Esophagus muscularis mucosa (tissue), 4 donors: ENCODE data around the gene ZNF543. TPM values are rescaled to one million over a fixed set of nuclear protein-coding genes. Genes with fewer than 3 reads are reported as not detected.

Experiments
- DNase-seq: peaks from one replicate; pipeline ENCODE4 v3.0.0-alpha.2; 2017; ENCODE audit errors: extremely low spot score
- H3K27ac ChIP-seq, 4 donors: fragments of 200-600 bp; sonication (generic); replicated peaks in 1 of 4; 1 replicate in 3 of 4; 2 replicates in 1 of 4; pipeline ENCODE4 v1.5.1; 2016 to 2019; ENCODE audit warnings: mild to moderate bottlenecking in 1 of 4
- H3K27me3 ChIP-seq, 4 donors: fragments of 200-600 bp; sonication (generic); one replicate each; pipeline versions ENCODE4 v1.5.1 to v1.6.0; 2016 to 2019
- H3K36me3 ChIP-seq, 4 donors: fragments of 200-600 bp; sonication (generic); one replicate each; pipeline ENCODE4 v1.5.1; 2016 to 2019
- H3K4me1 ChIP-seq, 4 donors: fragments of 200-600 bp; sonication (generic); one replicate each; pipeline ENCODE4 v1.5.1; 2016 to 2019
- H3K4me3 ChIP-seq, 4 donors: fragments of 200-600 bp; sonication (generic); 1 replicate in 2 of 4; 2 replicates in 2 of 4; pipeline ENCODE4 v1.5.1; 2016 to 2019; ENCODE audit warnings: mild to moderate bottlenecking in 4 of 4, moderate library complexity in 1 of 4
- H3K9me3 ChIP-seq, 4 donors: fragments of 200-600 bp; sonication (generic); 1 replicate in 3 of 4; 2 replicates in 1 of 4; pipeline ENCODE4 v1.5.1; 2016 to 2019
- EP300 ChIP-seq: sonication (generic); formaldehyde crosslinking; IDR thresholded peaks from one replicate; pipeline ENCODE4 v1.6.1; 2017; ENCODE audit warnings: antibody characterized with exemption
- POLR2A ChIP-seq: fragments of 450-650 bp; IDR thresholded peaks from one replicate; pipeline ENCODE4 v1.6.1; 2017; ENCODE audit warnings: antibody characterized with exemption, moderate library complexity, mild to moderate bottlenecking, low read depth
- POLR2AphosphoS5 ChIP-seq, 2 donors: sonication (generic); formaldehyde crosslinking; IDR thresholded peaks; one replicate each; pipeline ENCODE4 v1.6.1; 2017; ENCODE audit warnings: antibody characterized with exemption in 2 of 2
- WGBS: methylation state at CpG from one replicate; pipeline ENCODE4 v1.1.5; 2018; 5-methylcytosine and 5-hydroxymethylcytosine counted together
- intact Hi-C: fragments of 100-400 bp; cut with DNase I; formaldehyde crosslinking; loops from one replicate; pipeline ENCODE4 v1.15.1; 2023
- total RNA-seq, 4 donors: library from RNA; depleted of rRNA; stranded (reverse); fragments of >200 nt; gene quantifications; one replicate each; pipeline versions ENCODE4 v1.1.0 to v1.2.1, GENCODE V29; 2016
- TF ChIP-seq, protein P1 (sequence below), 3 experiments: fragments of 200-600 bp in 2 of 3; fragments of 450-650 bp in 1 of 3; sonication (generic) in 2 of 3; IDR thresholded peaks; one replicate each; pipeline ENCODE4 v1.5.1; 2017 to 2019; ENCODE audit warnings: antibody characterized with exemption in 3 of 3, mild to moderate bottlenecking in 2 of 3, moderate library complexity in 1 of 3

ZNF543 gene
- total RNA-seq, 4 donors from 2014 or later = 6.6 to 9.1 (median 8.3) TPM

DNA sequence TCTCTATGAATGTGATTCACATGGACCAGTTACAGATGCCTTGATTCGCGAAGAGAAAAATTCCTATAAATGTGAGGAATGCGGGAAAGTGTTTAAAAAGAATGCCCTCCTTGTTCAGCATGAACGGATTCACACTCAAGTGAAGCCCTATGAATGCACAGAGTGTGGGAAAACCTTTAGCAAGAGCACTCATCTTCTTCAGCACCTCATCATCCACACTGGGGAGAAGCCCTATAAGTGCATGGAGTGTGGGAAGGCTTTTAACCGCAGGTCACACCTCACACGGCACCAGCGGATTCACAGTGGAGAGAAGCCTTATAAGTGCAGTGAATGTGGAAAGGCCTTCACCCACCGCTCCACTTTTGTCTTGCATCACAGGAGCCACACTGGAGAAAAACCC, 7.7 kb downstream of the ZNF543 start:
- Histone ChIP-seq H3K27ac (no peak overlapping the region), H3K36me3 (peaks cover 61 to 85% (median 69%) of the 10 kb centered on the region in 4 donors), H3K4me1 (no peaks in the 10 kb centered on the region), H3K4me3 (no peak overlapping the region), H3K27me3 (no peaks in the 10 kb centered on the region), H3K9me3 (peaks cover 0 to 75% (median 30%) of the 10 kb centered on the region in 4 donors)
- TF ChIP-seq EP300 = no peak
- no peak for TF ChIP-seq POLR2A
- TF ChIP-seq, protein P1, sequence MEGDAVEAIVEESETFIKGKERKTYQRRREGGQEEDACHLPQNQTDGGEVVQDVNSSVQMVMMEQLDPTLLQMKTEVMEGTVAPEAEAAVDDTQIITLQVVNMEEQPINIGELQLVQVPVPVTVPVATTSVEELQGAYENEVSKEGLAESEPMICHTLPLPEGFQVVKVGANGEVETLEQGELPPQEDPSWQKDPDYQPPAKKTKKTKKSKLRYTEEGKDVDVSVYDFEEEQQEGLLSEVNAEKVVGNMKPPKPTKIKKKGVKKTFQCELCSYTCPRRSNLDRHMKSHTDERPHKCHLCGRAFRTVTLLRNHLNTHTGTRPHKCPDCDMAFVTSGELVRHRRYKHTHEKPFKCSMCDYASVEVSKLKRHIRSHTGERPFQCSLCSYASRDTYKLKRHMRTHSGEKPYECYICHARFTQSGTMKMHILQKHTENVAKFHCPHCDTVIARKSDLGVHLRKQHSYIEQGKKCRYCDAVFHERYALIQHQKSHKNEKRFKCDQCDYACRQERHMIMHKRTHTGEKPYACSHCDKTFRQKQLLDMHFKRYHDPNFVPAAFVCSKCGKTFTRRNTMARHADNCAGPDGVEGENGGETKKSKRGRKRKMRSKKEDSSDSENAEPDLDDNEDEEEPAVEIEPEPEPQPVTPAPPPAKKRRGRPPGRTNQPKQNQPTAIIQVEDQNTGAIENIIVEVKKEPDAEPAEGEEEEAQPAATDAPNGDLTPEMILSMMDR (IDR thresholded peaks at IDR 0.05) = no peak
- TF ChIP-seq POLR2AphosphoS5 (IDR thresholded peaks at IDR 0.05) = no peak
- 91% methylated on average over 8 of the region's 8 CpGs for WGBS
- no peak for DNase-seq
- intact Hi-C loops = no loop called here

DNA sequence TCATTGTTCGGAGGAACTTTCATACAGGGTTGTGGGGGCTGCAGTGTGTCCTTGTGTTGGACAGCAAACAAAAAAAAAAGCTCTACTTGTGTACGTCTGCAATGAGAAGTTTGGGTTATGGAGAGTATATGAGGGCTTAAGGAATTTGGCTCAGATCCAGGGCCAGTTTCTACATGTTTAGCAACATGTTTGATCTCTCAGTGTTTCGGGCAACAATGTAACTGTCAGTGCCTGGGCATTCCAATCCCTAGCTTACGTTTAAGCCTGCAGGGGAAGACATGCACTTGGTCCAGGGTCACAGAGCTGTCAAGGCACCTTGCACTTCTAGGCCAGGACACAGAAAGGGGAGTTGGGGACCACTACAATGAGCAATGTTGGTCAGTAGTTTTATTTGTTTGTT, 13.9 kb downstream of the ZNF543 start:
- intact Hi-C loops = no loop called here
- peaks cover 0 to 15% (median 2%) of the 10 kb centered on the region in 4 donors for H3K9me3 ChIP-seq
- 86% methylated on average over 4 of the region's 4 CpGs for WGBS
- no peak overlapping the region for H3K27ac ChIP-seq
- peaks cover 5 to 12% (median 7%) of the 10 kb centered on the region in 4 donors for H3K4me1 ChIP-seq
- no peak for DNase-seq
- H3K36me3 ChIP-seq = peaks cover 4 to 24% (median 9%) of the 10 kb centered on the region in 4 donors
- no peaks in the 10 kb centered on the region for H3K27me3 ChIP-seq
- TF ChIP-seq POLR2A (no peak), EP300 (no peak), POLR2AphosphoS5 (IDR thresholded peaks at IDR 0.05) (no peak)
- TF ChIP-seq, protein P1 (IDR thresholded peaks at IDR 0.05) = no peak
- no peak overlapping the region for H3K4me3 ChIP-seq

DNA sequence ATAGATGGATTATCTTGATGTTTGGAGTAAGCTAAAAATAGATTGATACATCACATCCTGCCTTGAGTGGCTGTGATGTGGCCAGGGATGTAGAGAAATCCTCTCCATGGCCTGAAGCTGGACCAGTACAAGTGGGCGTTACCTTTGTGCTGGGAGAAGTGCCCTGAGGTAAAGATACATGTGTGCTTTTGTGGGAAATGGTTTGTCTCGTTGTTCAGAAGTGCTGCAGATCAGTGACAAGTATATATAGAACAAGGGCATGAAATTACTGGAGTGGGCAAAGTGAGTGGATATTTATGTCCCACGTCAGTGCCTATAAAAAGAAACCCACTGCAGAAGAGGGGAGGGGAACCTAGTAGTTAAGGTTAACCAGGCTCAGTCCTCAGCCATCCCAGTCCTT, 18.6 kb downstream of the ZNF543 start:
- no peak overlapping the region for H3K4me3 ChIP-seq
- TF ChIP-seq POLR2AphosphoS5 (IDR thresholded peaks at IDR 0.05) = no peak
- no peak for TF ChIP-seq EP300
- no peak for TF ChIP-seq POLR2A
- TF ChIP-seq, protein P1 (IDR thresholded peaks at IDR 0.05) = no peak
- peaks cover 0 to 3% (median 0%) of the 10 kb centered on the region in 4 donors for H3K36me3 ChIP-seq
- H3K27ac ChIP-seq = no peak overlapping the region
- DNase-seq = no peak
- peaks cover 5 to 14% (median 12%) of the 10 kb centered on the region in 4 donors for H3K4me1 ChIP-seq
- no peaks in the 10 kb centered on the region for H3K27me3 ChIP-seq
- intact Hi-C loops = no loop called here
- no peaks in the 10 kb centered on the region for H3K9me3 ChIP-seq
- 31% methylated on average over 3 of the region's 3 CpGs for WGBS

DNA sequence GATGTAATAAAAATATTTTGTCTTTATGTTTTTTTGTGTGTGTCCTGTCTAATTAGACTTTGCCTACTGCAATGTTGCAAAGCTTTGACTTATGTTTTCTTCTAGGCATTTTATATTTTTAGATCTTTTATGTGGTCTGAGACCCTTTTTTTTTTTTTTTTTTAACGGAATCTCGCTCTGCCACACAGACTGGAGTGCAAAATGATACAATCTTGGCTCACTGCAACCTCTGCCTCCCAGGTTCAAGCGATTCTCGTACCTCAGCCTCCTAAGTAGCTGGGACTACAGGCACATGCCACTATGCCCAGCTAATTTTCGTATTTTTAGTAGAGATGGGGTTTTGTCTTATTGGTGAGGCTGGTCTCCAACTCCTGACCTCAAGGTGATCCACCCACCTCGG, 22.3 kb downstream of the ZNF543 start:
- WGBS = 77% methylated on average over 6 of the region's 6 CpGs
- Histone ChIP-seq H3K4me1 (peaks cover 5 to 14% (median 12%) of the 10 kb centered on the region in 4 donors), H3K9me3 (no peaks in the 10 kb centered on the region), H3K27ac (no peak overlapping the region), H3K27me3 (no peaks in the 10 kb centered on the region), H3K4me3 (no peak overlapping the region), H3K36me3 (no peaks in the 10 kb centered on the region)
- intact Hi-C loops = no loop called here
- TF ChIP-seq EP300 = no peak
- no peak for DNase-seq

- Histone ChIP-seq H3K27me3 (no peaks in the 10 kb centered on the region), H3K4me1 (peaks cover 11 to 24% (median 19%) of the 10 kb centered on the region in 4 donors), H3K36me3 (peaks cover 2 to 4% (median 3%) of the 10 kb centered on the region in 4 donors), H3K27ac (no peak overlapping the region), H3K9me3 (peaks cover 0 to under 1% (median 0%) of the 10 kb centered on the region in 4 donors), H3K4me3 (no peak overlapping the region)
- intact Hi-C loops = no loop called here
- no peak for DNase-seq
- WGBS = 55% methylated on average over 3 of the region's 3 CpGs
- no peak for TF ChIP-seq POLR2AphosphoS5 (IDR thresholded peaks at IDR 0.05)
- TF ChIP-seq EP300 = no peak
- TF ChIP-seq, protein P1 (IDR thresholded peaks at IDR 0.05) = no peak
- no peak for TF ChIP-seq POLR2A
Observed at GRCh38 chr19:57348136-57348535, 27.9 kb downstream of the ZNF543 start.
